Prostate gland (tissue), 2 donors: ENCODE data around the gene CDT1.

Source experiments
- POLR2AphosphoS5 ChIP-seq: sonication (generic); formaldehyde crosslinking; IDR thresholded peaks from one replicate; pipeline ENCODE4 v1.6.1; 2017; ENCODE audit warnings: antibody characterized with exemption
- TF ChIP-seq, protein P1 (sequence below), 4 experiments: fragments of 200-600 bp in 2 of 4; fragments of 450-650 bp in 2 of 4; sonication (generic) in 2 of 4; IDR thresholded peaks; 1 replicate in 3 of 4; 2 replicates in 1 of 4; pipeline ENCODE4 v1.5.1; 2016 to 2019; ENCODE audit warnings: antibody characterized with exemption in 4 of 4, mild to moderate bottlenecking in 2 of 4, moderate library complexity in 2 of 4

DNA sequence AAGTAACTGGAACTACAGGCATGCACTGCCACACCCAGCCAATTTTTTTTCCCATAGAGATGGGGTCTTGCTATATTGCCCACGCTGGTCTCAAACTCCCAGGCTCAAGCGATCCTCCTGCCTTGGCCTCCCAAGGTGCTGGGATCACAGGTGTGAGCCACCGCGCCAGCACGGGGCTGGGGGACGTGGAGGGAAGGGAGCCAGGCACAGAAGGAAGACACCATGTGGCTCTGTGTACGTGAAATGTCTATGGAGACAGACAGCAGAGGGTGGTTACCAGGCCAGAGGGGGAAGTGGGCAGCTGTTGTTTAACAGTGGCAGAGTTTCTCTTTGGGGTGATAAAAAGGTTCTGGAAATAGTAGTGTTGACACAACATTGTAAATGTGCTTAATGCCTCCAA, 14.0 kb upstream of the CDT1 start:
- TF ChIP-seq, protein P1, sequence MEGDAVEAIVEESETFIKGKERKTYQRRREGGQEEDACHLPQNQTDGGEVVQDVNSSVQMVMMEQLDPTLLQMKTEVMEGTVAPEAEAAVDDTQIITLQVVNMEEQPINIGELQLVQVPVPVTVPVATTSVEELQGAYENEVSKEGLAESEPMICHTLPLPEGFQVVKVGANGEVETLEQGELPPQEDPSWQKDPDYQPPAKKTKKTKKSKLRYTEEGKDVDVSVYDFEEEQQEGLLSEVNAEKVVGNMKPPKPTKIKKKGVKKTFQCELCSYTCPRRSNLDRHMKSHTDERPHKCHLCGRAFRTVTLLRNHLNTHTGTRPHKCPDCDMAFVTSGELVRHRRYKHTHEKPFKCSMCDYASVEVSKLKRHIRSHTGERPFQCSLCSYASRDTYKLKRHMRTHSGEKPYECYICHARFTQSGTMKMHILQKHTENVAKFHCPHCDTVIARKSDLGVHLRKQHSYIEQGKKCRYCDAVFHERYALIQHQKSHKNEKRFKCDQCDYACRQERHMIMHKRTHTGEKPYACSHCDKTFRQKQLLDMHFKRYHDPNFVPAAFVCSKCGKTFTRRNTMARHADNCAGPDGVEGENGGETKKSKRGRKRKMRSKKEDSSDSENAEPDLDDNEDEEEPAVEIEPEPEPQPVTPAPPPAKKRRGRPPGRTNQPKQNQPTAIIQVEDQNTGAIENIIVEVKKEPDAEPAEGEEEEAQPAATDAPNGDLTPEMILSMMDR (IDR thresholded peaks at IDR 0.05), result no peak
- TF ChIP-seq POLR2AphosphoS5, result no peak
